ENCODE data around the gene CABLES1.

- TF ChIP-seq CTCF (conservative IDR thresholded peaks at IDR 0.05) (no peak), EZH2 (IDR thresholded peaks at IDR 0.05; ENCODE audit: low read depth) (no peak)
Observed at GRCh38 chr18:23194155-23194996, 59.1 kb downstream of the CABLES1 start.
